GM19099 (cell line): ENCODE measurements around the gene RACGAP1.

Source experiments
- POLR2A ChIP-seq: IDR thresholded peaks from 3 replicates; pipeline ENCODE4 v1.6.1; 2011; ENCODE audit warnings: low read depth; ENCODE audit not compliant: insufficient read length; ENCODE audit errors: extremely low read depth

Gene RACGAP1

GRCh38 chr12:50049254-50050118 lies 24.2 kb upstream of the RACGAP1 start:
- no peak for TF ChIP-seq POLR2A

- TF ChIP-seq POLR2A, result no peak
These were observed 22.5 kb upstream of the RACGAP1 start for GRCh38 chr12:50047693-50048250.

- no peak for TF ChIP-seq POLR2A
These were observed 18.6 kb upstream of the RACGAP1 start for GRCh38 chr12:50043854-50044253.

GRCh38 chr12:50043308-50043707 lies 18.0 kb upstream of the RACGAP1 start:
- TF ChIP-seq POLR2A, result no peak

GRCh38 chr12:50042693-50043092 lies 17.4 kb upstream of the RACGAP1 start:
- no peak for TF ChIP-seq POLR2A

GRCh38 chr12:50041962-50042361 lies 16.7 kb upstream of the RACGAP1 start:
- TF ChIP-seq POLR2A, result no peak

GRCh38 chr12:50041062-50041860 lies 16.0 kb upstream of the RACGAP1 start:
- TF ChIP-seq POLR2A, result no peak

- no peak for TF ChIP-seq POLR2A
These were observed 15.4 kb upstream of the RACGAP1 start for GRCh38 chr12:50040657-50041056.

GRCh38 chr12:50039151-50039835 lies 14.0 kb upstream of the RACGAP1 start:
- TF ChIP-seq POLR2A, result no peak

GRCh38 chr12:50038336-50038735 lies 13.0 kb upstream of the RACGAP1 start:
- no peak for TF ChIP-seq POLR2A

GRCh38 chr12:50032854-50033581 lies 7.7 kb upstream of the RACGAP1 start:
- TF ChIP-seq POLR2A, result no peak

GRCh38 chr12:50032515-50032853 lies 7.2 kb upstream of the RACGAP1 start:
- TF ChIP-seq POLR2A, result no peak

- no peak for TF ChIP-seq POLR2A
These were observed 1.4 kb upstream of the RACGAP1 start for GRCh38 chr12:50026691-50027090.

- no peak for TF ChIP-seq POLR2A
These were observed 498 bp downstream of the RACGAP1 start for GRCh38 chr12:50024805-50025186.
